H1 (cell line): ENCODE measurements around the gene MOB2. TPM values are rescaled to one million over a fixed set of nuclear protein-coding genes. Genes with fewer than 3 reads are reported as not detected.

Experiments used
- HDAC2 ChIP-seq, 2 experiments: fragments of 300-600 bp in 1 of 2; sonication (generic) in 1 of 2; IDR thresholded peaks; 2 replicates each; pipeline ENCODE4 v1.6.1; 2011 to 2012; ENCODE audit warnings: low read depth in 2 of 2, low read length in 2 of 2, mild to moderate bottlenecking in 2 of 2, moderate library complexity in 2 of 2, borderline replicate concordance in 1 of 2, inconsistent platforms in 1 of 2
- USF2 ChIP-seq: IDR thresholded peaks from 2 replicates; pipeline ENCODE4 v1.6.1; 2011; ENCODE audit warnings: low read length, improper control_type of control experiment
- YY1 ChIP-seq: IDR thresholded peaks from 2 replicates; pipeline ENCODE4 v1.6.1; 2011; ENCODE audit warnings: low read depth, mild to moderate bottlenecking, low read length
- ZNF274 ChIP-seq: IDR thresholded peaks from 2 replicates; pipeline ENCODE4 v1.7.0; 2012; ENCODE audit warnings: low read length, borderline replicate concordance; ENCODE audit errors: extremely low read depth
- polyA plus RNA-seq, 7 experiments: library from polyadenylated mRNA; depleted of rRNA in 3 of 7; stranded (reverse) in 5 of 7; unstranded in 2 of 7; fragments of >200 nt in 5 of 7; fragments of 200-250 nt in 2 of 7; gene quantifications; 1 replicate in 5 of 7; 2 replicates in 1 of 7; 4 replicates in 1 of 7; pipeline versions ENCODE4 v1.2.1 to v1.2.3, GENCODE V29; 2011 to 2013; ENCODE audit warnings: missing spikeins in 2 of 7, mixed read lengths in 2 of 7
- total RNA-seq: library from RNA; stranded (reverse); fragmentation: NEBNext Ultra II Directional; extraction: Animal tissue kit (Norgen Biotek cat#: 25700); gene quantifications from 2 replicates; pipeline ENCODE4 v1.2.1, GENCODE V29; 2021
- TF ChIP-seq, protein P1 (sequence below): IDR thresholded peaks from 2 replicates; pipeline ENCODE4 v1.6.1; 2012; ENCODE audit warnings: inconsistent platforms

Gene MOB2
- total and polyA plus RNA-seq, 2 of the 8 experiments (the other 6 are each of a cell fraction or from before 2014, with no cell fraction given), result 18.6 to 28.2 TPM

GRCh38 chr11:1421291-1421690 is 65.3 kb downstream of the MOB2 start (continued):
- no peak for TF ChIP-seq USF2
- TF ChIP-seq, protein P1, sequence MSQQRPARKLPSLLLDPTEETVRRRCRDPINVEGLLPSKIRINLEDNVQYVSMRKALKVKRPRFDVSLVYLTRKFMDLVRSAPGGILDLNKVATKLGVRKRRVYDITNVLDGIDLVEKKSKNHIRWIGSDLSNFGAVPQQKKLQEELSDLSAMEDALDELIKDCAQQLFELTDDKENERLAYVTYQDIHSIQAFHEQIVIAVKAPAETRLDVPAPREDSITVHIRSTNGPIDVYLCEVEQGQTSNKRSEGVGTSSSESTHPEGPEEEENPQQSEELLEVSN, result no peak
- no peak for TF ChIP-seq YY1
- no peak for TF ChIP-seq ZNF274
- no peak for TF ChIP-seq HDAC2 (IDR thresholded peaks at IDR 0.05; ENCODE audit: borderline replicate concordance in 1 of 2, low read depth in 2 of 2, low read length in 2 of 2)
- TF ChIP-seq, all 59 proteins: peak for 0
